ENCODE data around the gene SELPLG.
"Not testable (repeated sequence)": the region's sequence is repeated elsewhere in the genome, so short reads cannot be mapped to it uniquely, and the experiment has no call there.

- TF ChIP-seq, protein P1, sequence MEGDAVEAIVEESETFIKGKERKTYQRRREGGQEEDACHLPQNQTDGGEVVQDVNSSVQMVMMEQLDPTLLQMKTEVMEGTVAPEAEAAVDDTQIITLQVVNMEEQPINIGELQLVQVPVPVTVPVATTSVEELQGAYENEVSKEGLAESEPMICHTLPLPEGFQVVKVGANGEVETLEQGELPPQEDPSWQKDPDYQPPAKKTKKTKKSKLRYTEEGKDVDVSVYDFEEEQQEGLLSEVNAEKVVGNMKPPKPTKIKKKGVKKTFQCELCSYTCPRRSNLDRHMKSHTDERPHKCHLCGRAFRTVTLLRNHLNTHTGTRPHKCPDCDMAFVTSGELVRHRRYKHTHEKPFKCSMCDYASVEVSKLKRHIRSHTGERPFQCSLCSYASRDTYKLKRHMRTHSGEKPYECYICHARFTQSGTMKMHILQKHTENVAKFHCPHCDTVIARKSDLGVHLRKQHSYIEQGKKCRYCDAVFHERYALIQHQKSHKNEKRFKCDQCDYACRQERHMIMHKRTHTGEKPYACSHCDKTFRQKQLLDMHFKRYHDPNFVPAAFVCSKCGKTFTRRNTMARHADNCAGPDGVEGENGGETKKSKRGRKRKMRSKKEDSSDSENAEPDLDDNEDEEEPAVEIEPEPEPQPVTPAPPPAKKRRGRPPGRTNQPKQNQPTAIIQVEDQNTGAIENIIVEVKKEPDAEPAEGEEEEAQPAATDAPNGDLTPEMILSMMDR (IDR thresholded peaks at IDR 0.05 in 4 of 5, conservative IDR thresholded peaks at IDR 0.05 in 1 of 5), result not testable (repeated sequence)
- not testable (repeated sequence) for TF ChIP-seq POLR2A (IDR thresholded peaks at IDR 0.05)
Observed at GRCh38 chr12:108654622-108655021, 20.9 kb upstream of the SELPLG start.
